ENCODE data around the gene NOL4L.

Gene NOL4L

GRCh38 chr20:32474009-32474716 lies 111.0 kb downstream of the NOL4L start:
- DNase-seq: peak in 1 of 58 donors; percentile 25

GRCh38 chr20:32473231-32474008 lies 111.7 kb downstream of the NOL4L start:
- peak in 4 of 58 donors; percentile 12 to 46 (median 31) for DNase-seq

GRCh38 chr20:32472581-32473207 lies 112.4 kb downstream of the NOL4L start:
- DNase-seq: no peak

- no peak for DNase-seq
Observed at GRCh38 chr20:32470940-32471339, 114.2 kb downstream of the NOL4L start.

- no peak for DNase-seq
Observed at GRCh38 chr20:32470025-32470861, 114.9 kb downstream of the NOL4L start.

- no peak for DNase-seq
Observed at GRCh38 chr20:32468860-32469259, 116.3 kb downstream of the NOL4L start.

- no peak for DNase-seq
Observed at GRCh38 chr20:32468313-32468640, 116.9 kb downstream of the NOL4L start.

GRCh38 chr20:32467506-32468312 lies 117.4 kb downstream of the NOL4L start:
- peak in 1 of 58 donors; percentile 24 for DNase-seq

- DNase-seq: peak in 6 of 58 donors; percentile 54 to 73 (median 62)
Observed at GRCh38 chr20:32466739-32467505, 118.2 kb downstream of the NOL4L start.

GRCh38 chr20:32465901-32466675 lies 119.0 kb downstream of the NOL4L start:
- peak in 50 of 58 donors; percentile 32 to 92 (median 76) for DNase-seq

- peak in 1 of 58 donors; percentile 32 for DNase-seq
Observed at GRCh38 chr20:32465092-32465900, 119.8 kb downstream of the NOL4L start.

- DNase-seq: peak in 2 of 58 donors; percentile 61 to 71
Observed at GRCh38 chr20:32464401-32465091, 120.6 kb downstream of the NOL4L start.

- DNase-seq: peak in 54 of 58 donors; percentile 45 to 98 (median 83)
Observed at GRCh38 chr20:32463642-32464400, 121.3 kb downstream of the NOL4L start.

GRCh38 chr20:32462900-32463641 lies 122.1 kb downstream of the NOL4L start:
- DNase-seq: peak in 7 of 58 donors; percentile 21 to 65 (median 47)

- DNase-seq: no peak
Observed at GRCh38 chr20:32461836-32462600, 123.1 kb downstream of the NOL4L start.

All from anterior cingulate cortex (tissue), 58 donors.